ENCODE measurements around the gene CKM.

Gene CKM

GRCh38 chr19:45298264-45298663, 24.4 kb downstream of the CKM start:
- Histone ChIP-seq H3K27me3 (ENCODE audit: control insufficient read depth, insufficient read depth, low read length) (no peaks in the 10 kb centered on the region), H3K27ac (ENCODE audit: low read length) (no peak overlapping the region), H3K36me3 (ENCODE audit: control insufficient read depth, low read depth, low read length) (no peaks in the 10 kb centered on the region), H3K9ac (ENCODE audit: low read length) (no peak overlapping the region), H3K9me3 (ENCODE audit: control insufficient read depth, low read depth, low read length) (no peaks in the 10 kb centered on the region), H3K4me3 (ENCODE audit: low read length) (no peak overlapping the region), H3K4me1 (ENCODE audit: control insufficient read depth, low read depth, low read length) (no peaks in the 10 kb centered on the region)

GRCh38 chr19:45297674-45298073, 25.0 kb downstream of the CKM start:
- Histone ChIP-seq H3K27ac (ENCODE audit: low read length) (no peak overlapping the region), H3K9me3 (ENCODE audit: control insufficient read depth, low read depth, low read length) (no peaks in the 10 kb centered on the region), H3K27me3 (ENCODE audit: control insufficient read depth, insufficient read depth, low read length) (no peaks in the 10 kb centered on the region), H3K9ac (ENCODE audit: low read length) (no peak overlapping the region), H3K4me1 (ENCODE audit: control insufficient read depth, low read depth, low read length) (no peaks in the 10 kb centered on the region), H3K4me3 (ENCODE audit: low read length) (no peak overlapping the region), H3K36me3 (ENCODE audit: control insufficient read depth, low read depth, low read length) (no peaks in the 10 kb centered on the region)

GRCh38 chr19:45296355-45296754, 26.3 kb downstream of the CKM start:
- H3K27me3 ChIP-seq (ENCODE audit: control insufficient read depth, insufficient read depth, low read length), result no peaks in the 10 kb centered on the region
- H3K9ac ChIP-seq (ENCODE audit: low read length), result no peak overlapping the region
- no peak overlapping the region for H3K4me3 ChIP-seq (ENCODE audit: low read length)
- no peaks in the 10 kb centered on the region for H3K36me3 ChIP-seq (ENCODE audit: control insufficient read depth, low read depth, low read length)
- H3K27ac ChIP-seq (ENCODE audit: low read length), result no peak overlapping the region
- H3K4me1 ChIP-seq (ENCODE audit: control insufficient read depth, low read depth, low read length), result no peaks in the 10 kb centered on the region
- no peaks in the 10 kb centered on the region for H3K9me3 ChIP-seq (ENCODE audit: control insufficient read depth, low read depth, low read length)

GRCh38 chr19:45295873-45296272, 26.8 kb downstream of the CKM start:
- Histone ChIP-seq H3K4me3 (ENCODE audit: low read length) (no peak overlapping the region), H3K9ac (ENCODE audit: low read length) (no peak overlapping the region), H3K4me1 (ENCODE audit: control insufficient read depth, low read depth, low read length) (no peaks in the 10 kb centered on the region), H3K36me3 (ENCODE audit: control insufficient read depth, low read depth, low read length) (no peaks in the 10 kb centered on the region), H3K27me3 (ENCODE audit: control insufficient read depth, insufficient read depth, low read length) (no peaks in the 10 kb centered on the region), H3K27ac (ENCODE audit: low read length) (no peak overlapping the region), H3K9me3 (ENCODE audit: control insufficient read depth, low read depth, low read length) (no peaks in the 10 kb centered on the region)

- H3K27me3 ChIP-seq (ENCODE audit: control insufficient read depth, insufficient read depth, low read length), result no peaks in the 10 kb centered on the region
- no peaks in the 10 kb centered on the region for H3K4me1 ChIP-seq (ENCODE audit: control insufficient read depth, low read depth, low read length)
- H3K9me3 ChIP-seq (ENCODE audit: control insufficient read depth, low read depth, low read length), result no peaks in the 10 kb centered on the region
- no peak overlapping the region for H3K27ac ChIP-seq (ENCODE audit: low read length)
- H3K36me3 ChIP-seq (ENCODE audit: control insufficient read depth, low read depth, low read length), result no peaks in the 10 kb centered on the region
- no peak overlapping the region for H3K4me3 ChIP-seq (ENCODE audit: low read length)
- H3K9ac ChIP-seq (ENCODE audit: low read length), result no peak overlapping the region
Measured at GRCh38 chr19:45294291-45295029, 28.2 kb downstream of the CKM start.

- Histone ChIP-seq H3K9ac (ENCODE audit: low read length) (no peak overlapping the region), H3K36me3 (ENCODE audit: control insufficient read depth, low read depth, low read length) (no peaks in the 10 kb centered on the region), H3K27ac (ENCODE audit: low read length) (no peak overlapping the region), H3K4me3 (ENCODE audit: low read length) (no peak overlapping the region), H3K4me1 (ENCODE audit: control insufficient read depth, low read depth, low read length) (no peaks in the 10 kb centered on the region), H3K9me3 (ENCODE audit: control insufficient read depth, low read depth, low read length) (no peaks in the 10 kb centered on the region), H3K27me3 (ENCODE audit: control insufficient read depth, insufficient read depth, low read length) (no peaks in the 10 kb centered on the region)
Measured at GRCh38 chr19:45293682-45294081, 29.0 kb downstream of the CKM start.

GRCh38 chr19:45291834-45292233, 30.8 kb downstream of the CKM start:
- Histone ChIP-seq H3K27ac (ENCODE audit: low read length) (no peak overlapping the region), H3K4me1 (ENCODE audit: control insufficient read depth, low read depth, low read length) (no peaks in the 10 kb centered on the region), H3K9me3 (ENCODE audit: control insufficient read depth, low read depth, low read length) (no peaks in the 10 kb centered on the region), H3K4me3 (ENCODE audit: low read length) (no peak overlapping the region), H3K9ac (ENCODE audit: low read length) (no peak overlapping the region), H3K27me3 (ENCODE audit: control insufficient read depth, insufficient read depth, low read length) (no peaks in the 10 kb centered on the region), H3K36me3 (ENCODE audit: control insufficient read depth, low read depth, low read length) (peaks cover 5% of the 10 kb centered on the region)

GRCh38 chr19:45290381-45290931, 32.2 kb downstream of the CKM start:
- no peak overlapping the region for H3K9ac ChIP-seq (ENCODE audit: low read length)
- H3K4me1 ChIP-seq (ENCODE audit: control insufficient read depth, low read depth, low read length), result no peaks in the 10 kb centered on the region
- no peak overlapping the region for H3K27ac ChIP-seq (ENCODE audit: low read length)
- H3K9me3 ChIP-seq (ENCODE audit: control insufficient read depth, low read depth, low read length), result no peaks in the 10 kb centered on the region
- H3K4me3 ChIP-seq (ENCODE audit: low read length), result no peak overlapping the region
- peaks cover 8% of the 10 kb centered on the region for H3K36me3 ChIP-seq (ENCODE audit: control insufficient read depth, low read depth, low read length)
- no peaks in the 10 kb centered on the region for H3K27me3 ChIP-seq (ENCODE audit: control insufficient read depth, insufficient read depth, low read length)

GRCh38 chr19:45283443-45284033, 39.1 kb downstream of the CKM start:
- peaks cover 11% of the 10 kb centered on the region for H3K36me3 ChIP-seq (ENCODE audit: control insufficient read depth, low read depth, low read length)
- no peaks in the 10 kb centered on the region for H3K4me1 ChIP-seq (ENCODE audit: control insufficient read depth, low read depth, low read length)
- no peak overlapping the region for H3K27ac ChIP-seq (ENCODE audit: low read length)
- no peaks in the 10 kb centered on the region for H3K9me3 ChIP-seq (ENCODE audit: control insufficient read depth, low read depth, low read length)
- no peak overlapping the region for H3K9ac ChIP-seq (ENCODE audit: low read length)
- H3K4me3 ChIP-seq (ENCODE audit: low read length), result no peak overlapping the region
- no peaks in the 10 kb centered on the region for H3K27me3 ChIP-seq (ENCODE audit: control insufficient read depth, insufficient read depth, low read length)

- H3K27me3 ChIP-seq (ENCODE audit: control insufficient read depth, insufficient read depth, low read length), result no peaks in the 10 kb centered on the region
- H3K4me1 ChIP-seq (ENCODE audit: control insufficient read depth, low read depth, low read length), result no peaks in the 10 kb centered on the region
- no peaks in the 10 kb centered on the region for H3K9me3 ChIP-seq (ENCODE audit: control insufficient read depth, low read depth, low read length)
- H3K9ac ChIP-seq (ENCODE audit: low read length), result no peak overlapping the region
- peaks cover 4% of the 10 kb centered on the region for H3K36me3 ChIP-seq (ENCODE audit: control insufficient read depth, low read depth, low read length)
- no peak overlapping the region for H3K27ac ChIP-seq (ENCODE audit: low read length)
- H3K4me3 ChIP-seq (ENCODE audit: low read length), result no peak overlapping the region
Measured at GRCh38 chr19:45280471-45280961, 42.2 kb downstream of the CKM start.

GRCh38 chr19:45279587-45280192, 43.0 kb downstream of the CKM start:
- peaks cover 9% of the 10 kb centered on the region for H3K36me3 ChIP-seq (ENCODE audit: control insufficient read depth, low read depth, low read length)
- no peaks in the 10 kb centered on the region for H3K27me3 ChIP-seq (ENCODE audit: control insufficient read depth, insufficient read depth, low read length)
- no peak overlapping the region for H3K4me3 ChIP-seq (ENCODE audit: low read length)
- no peaks in the 10 kb centered on the region for H3K4me1 ChIP-seq (ENCODE audit: control insufficient read depth, low read depth, low read length)
- H3K27ac ChIP-seq (ENCODE audit: low read length), result no peak overlapping the region
- H3K9me3 ChIP-seq (ENCODE audit: control insufficient read depth, low read depth, low read length), result no peaks in the 10 kb centered on the region
- H3K9ac ChIP-seq (ENCODE audit: low read length), result no peak overlapping the region
